ENCODE measurements around the gene MAGI1. TPM values are rescaled to one million over a fixed set of nuclear protein-coding genes. Genes with fewer than 3 reads are reported as not detected.
"Not testable (repeated sequence)": the region's sequence is repeated elsewhere in the genome, so short reads cannot be mapped to it uniquely, and the experiment has no call there.

The MAGI1 gene
- polyA plus RNA-seq, 1 donor: 31.2 TPM

GRCh38 chr3:65864357-65864904 lies 174.3 kb downstream of the MAGI1 start:
- Histone ChIP-seq H3K27me3 (ENCODE audit: control insufficient read depth, insufficient read depth, low read length) (no peaks in the 10 kb centered on the region), H3K4me3 (ENCODE audit: low read length) (no peak overlapping the region), H3K4me1 (ENCODE audit: control insufficient read depth, insufficient read depth, low read length) (no peaks in the 10 kb centered on the region), H3K9me3 (ENCODE audit: control insufficient read depth, low read depth, low read length) (no peaks in the 10 kb centered on the region), H3K27ac (ENCODE audit: low read length) (no peak overlapping the region), H3K36me3 (ENCODE audit: control insufficient read depth, insufficient read depth, low read length) (no peaks in the 10 kb centered on the region)
- no peak for DNase-seq
- WGBS (ENCODE audit: insufficient coverage, low lambda C conversion rate): no CpG with 5 or more reads among the region's 6 CpGs

GRCh38 chr3:65861718-65862117 lies 177.0 kb downstream of the MAGI1 start:
- H3K4me3 ChIP-seq (ENCODE audit: low read length): no peak overlapping the region
- no peak overlapping the region for H3K27ac ChIP-seq (ENCODE audit: low read length)
- H3K27me3 ChIP-seq (ENCODE audit: control insufficient read depth, insufficient read depth, low read length): no peaks in the 10 kb centered on the region
- H3K36me3 ChIP-seq (ENCODE audit: control insufficient read depth, insufficient read depth, low read length): no peaks in the 10 kb centered on the region
- WGBS (ENCODE audit: insufficient coverage, low lambda C conversion rate): no CpG with 5 or more reads among the region's 5 CpGs
- peaks cover 13% of the 10 kb centered on the region for H3K4me1 ChIP-seq (ENCODE audit: control insufficient read depth, insufficient read depth, low read length)
- DNase-seq: no peak
- H3K9me3 ChIP-seq (ENCODE audit: control insufficient read depth, low read depth, low read length): peaks cover 4% of the 10 kb centered on the region

- H3K9me3 ChIP-seq (ENCODE audit: control insufficient read depth, low read depth, low read length); H3K36me3 ChIP-seq (ENCODE audit: control insufficient read depth, insufficient read depth, low read length); H3K27ac ChIP-seq (ENCODE audit: low read length); DNase-seq; H3K4me3 ChIP-seq (ENCODE audit: low read length); H3K27me3 ChIP-seq (ENCODE audit: control insufficient read depth, insufficient read depth, low read length): not testable (repeated sequence)
- peaks cover 20% of the 10 kb centered on the region for H3K4me1 ChIP-seq (ENCODE audit: control insufficient read depth, insufficient read depth, low read length)
- no CpG with 5 or more reads among the region's 7 CpGs for WGBS (ENCODE audit: insufficient coverage, low lambda C conversion rate)
These were observed 179.1 kb downstream of the MAGI1 start for GRCh38 chr3:65859612-65860011.

DNA sequence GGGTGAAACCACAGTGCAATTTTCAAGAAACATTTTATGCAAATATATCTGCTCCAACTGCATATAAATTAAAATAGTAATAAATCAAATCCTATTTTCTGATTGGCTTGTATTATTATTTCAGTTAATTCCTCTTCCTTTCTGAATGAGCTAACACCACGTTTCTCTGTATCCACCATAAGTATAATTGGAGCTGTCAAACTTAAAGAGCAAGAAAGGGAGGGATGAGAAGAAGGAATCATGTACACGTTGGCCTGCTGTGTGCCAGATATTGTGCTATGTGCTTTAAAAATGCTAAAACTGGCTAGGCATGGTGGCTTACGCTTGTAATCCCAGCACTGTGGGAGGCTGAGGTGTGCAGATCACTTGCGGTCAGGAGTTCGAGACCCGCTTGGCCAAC lies 180.0 kb downstream of the MAGI1 start:
- Histone ChIP-seq H3K4me1 (ENCODE audit: control insufficient read depth, insufficient read depth, low read length) (peaks cover 20% of the 10 kb centered on the region), H3K27me3 (ENCODE audit: control insufficient read depth, insufficient read depth, low read length) (no peaks in the 10 kb centered on the region), H3K4me3 (ENCODE audit: low read length) (no peak overlapping the region), H3K36me3 (ENCODE audit: control insufficient read depth, insufficient read depth, low read length) (no peaks in the 10 kb centered on the region), H3K9me3 (ENCODE audit: control insufficient read depth, low read depth, low read length) (peaks cover 4% of the 10 kb centered on the region), H3K27ac (ENCODE audit: low read length) (no peak overlapping the region)
- no peak for DNase-seq
- 86% methylated on average over 1 of the region's 6 CpGs for WGBS (ENCODE audit: insufficient coverage, low lambda C conversion rate)

DNA sequence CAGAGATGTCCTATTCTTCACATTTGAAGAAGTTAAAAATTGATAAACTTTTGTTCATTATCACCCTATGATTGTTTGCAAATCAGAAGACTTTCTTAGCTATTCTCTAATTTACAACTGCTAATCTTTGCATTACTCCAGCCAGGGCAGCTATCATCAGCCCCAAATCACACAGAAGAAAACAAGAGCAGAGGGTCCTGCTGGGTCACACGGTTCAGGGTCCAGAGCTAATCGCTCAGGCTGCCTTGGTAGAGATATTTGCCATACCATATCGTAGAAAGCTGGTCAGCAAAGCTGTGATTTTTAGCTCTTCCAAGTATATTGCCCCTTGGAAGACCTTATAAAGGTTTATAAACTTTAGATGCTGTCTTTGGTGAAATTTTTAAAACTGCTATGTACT lies 181.4 kb downstream of the MAGI1 start:
- whole genome bisulfite sequencing (ENCODE audit: insufficient coverage, low lambda C conversion rate): no CpG with 5 or more reads among the region's 3 CpGs

GRCh38 chr3:65856907-65857306 lies 181.8 kb downstream of the MAGI1 start:
- Histone ChIP-seq H3K27me3 (ENCODE audit: control insufficient read depth, insufficient read depth, low read length) (no peaks in the 10 kb centered on the region), H3K36me3 (ENCODE audit: control insufficient read depth, insufficient read depth, low read length) (no peaks in the 10 kb centered on the region), H3K4me1 (ENCODE audit: control insufficient read depth, insufficient read depth, low read length) (peaks cover 20% of the 10 kb centered on the region), H3K27ac (ENCODE audit: low read length) (peak overlapping the region; percentile 51), H3K4me3 (ENCODE audit: low read length) (no peak overlapping the region), H3K9me3 (ENCODE audit: control insufficient read depth, low read depth, low read length) (peaks cover 4% of the 10 kb centered on the region)
- DNase-seq: peak; percentile 42 to 64
- no CpG with 5 or more reads among the region's 2 CpGs for WGBS (ENCODE audit: insufficient coverage, low lambda C conversion rate)

More for the DNA sequence above, 181.4 kb downstream of the MAGI1 start:
- no peak for DNase-seq
- H3K4me1 ChIP-seq (ENCODE audit: control insufficient read depth, insufficient read depth, low read length): peaks cover 20% of the 10 kb centered on the region
- H3K9me3 ChIP-seq (ENCODE audit: control insufficient read depth, low read depth, low read length): peaks cover 4% of the 10 kb centered on the region
- no peaks in the 10 kb centered on the region for H3K27me3 ChIP-seq (ENCODE audit: control insufficient read depth, insufficient read depth, low read length)
- no peak overlapping the region for H3K4me3 ChIP-seq (ENCODE audit: low read length)
- H3K27ac ChIP-seq (ENCODE audit: low read length): peak overlapping the region; percentile 51
- no peaks in the 10 kb centered on the region for H3K36me3 ChIP-seq (ENCODE audit: control insufficient read depth, insufficient read depth, low read length)

DNA sequence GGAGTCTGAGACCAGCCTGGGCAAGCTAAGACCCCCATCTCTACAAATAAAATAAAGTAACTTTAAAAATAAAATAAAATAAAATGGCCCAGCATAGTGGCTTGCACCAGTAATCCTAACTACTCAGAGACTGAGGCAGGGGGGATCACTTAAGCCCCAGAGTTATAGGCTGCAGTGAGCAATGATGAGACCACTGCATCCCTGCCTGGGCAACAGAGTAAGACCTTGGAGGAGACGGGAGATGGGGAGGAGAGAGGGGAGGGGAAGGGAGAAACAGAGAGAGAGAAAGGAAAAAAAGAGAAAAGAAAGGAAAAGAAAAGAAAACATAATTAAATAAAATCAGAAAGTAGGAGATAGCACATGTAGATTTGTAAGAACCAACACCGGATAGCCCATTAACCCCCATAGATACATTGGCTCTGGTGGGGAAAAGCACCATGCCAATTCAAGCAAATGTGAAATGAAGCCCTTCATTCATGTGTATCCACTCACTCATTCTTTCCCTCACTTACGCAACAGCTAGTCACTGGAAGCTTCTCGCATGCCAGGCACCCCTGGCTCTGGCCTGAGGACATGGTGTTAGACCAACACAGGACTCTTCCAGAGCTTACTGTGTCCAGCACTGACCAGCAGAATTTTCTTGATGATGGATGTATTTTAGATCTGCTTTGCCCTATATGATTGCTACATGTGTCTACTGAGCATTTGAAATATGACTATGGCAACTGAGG lies 183.2 kb downstream of the MAGI1 start:
- Histone ChIP-seq H3K9me3 (ENCODE audit: control insufficient read depth, low read depth, low read length) (peaks cover 4% of the 10 kb centered on the region), H3K27ac (ENCODE audit: low read length) (no peak overlapping the region), H3K36me3 (ENCODE audit: control insufficient read depth, insufficient read depth, low read length) (no peaks in the 10 kb centered on the region), H3K4me3 (ENCODE audit: low read length) (no peak overlapping the region), H3K27me3 (ENCODE audit: control insufficient read depth, insufficient read depth, low read length) (no peaks in the 10 kb centered on the region), H3K4me1 (ENCODE audit: control insufficient read depth, insufficient read depth, low read length) (peaks cover 20% of the 10 kb centered on the region)
- 100% methylated on average over 1 of the region's 4 CpGs for WGBS (ENCODE audit: insufficient coverage, low lambda C conversion rate)
- DNase-seq: no peak

DNA sequence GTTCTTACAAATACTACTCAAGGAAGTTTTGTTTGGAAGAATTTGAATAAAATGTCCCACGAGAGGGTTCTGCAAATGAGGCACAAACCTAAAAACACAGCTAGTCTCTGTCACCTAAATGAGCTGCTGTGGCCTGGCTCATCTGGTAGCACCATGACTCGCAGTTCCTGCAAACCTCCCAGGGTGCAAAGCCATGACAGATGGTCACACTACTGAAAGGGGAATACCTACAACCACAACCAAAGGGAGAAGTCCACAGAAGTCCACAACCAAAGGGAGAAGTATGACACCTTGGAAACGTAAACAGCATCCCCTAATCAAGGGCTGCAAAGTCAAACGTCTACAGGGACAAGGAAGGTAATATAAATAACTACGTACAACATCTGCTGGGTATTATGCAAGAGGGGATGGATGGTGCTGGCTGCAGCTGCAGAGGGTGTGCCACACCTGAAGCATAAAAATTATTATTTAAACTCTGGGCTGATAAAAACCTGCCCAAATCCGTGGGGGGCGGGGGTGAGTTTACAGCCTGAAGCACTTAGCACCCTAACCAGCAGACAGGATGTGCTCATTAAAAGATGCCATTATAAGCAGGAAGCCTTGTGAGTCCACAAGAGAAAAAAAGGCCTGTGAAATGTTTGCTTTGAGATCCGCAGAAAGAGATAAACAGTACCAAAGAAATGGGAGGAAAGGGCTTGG lies 184.0 kb downstream of the MAGI1 start:
- Histone ChIP-seq H3K27me3 (ENCODE audit: control insufficient read depth, insufficient read depth, low read length) (no peaks in the 10 kb centered on the region), H3K4me3 (ENCODE audit: low read length) (no peak overlapping the region), H3K9me3 (ENCODE audit: control insufficient read depth, low read depth, low read length) (peaks cover 4% of the 10 kb centered on the region), H3K27ac (ENCODE audit: low read length) (peak overlapping the region; percentile 41), H3K36me3 (ENCODE audit: control insufficient read depth, insufficient read depth, low read length) (no peaks in the 10 kb centered on the region), H3K4me1 (ENCODE audit: control insufficient read depth, insufficient read depth, low read length) (peaks cover 20% of the 10 kb centered on the region)
- 10% methylated on average over 2 of the region's 8 CpGs for WGBS (ENCODE audit: insufficient coverage, low lambda C conversion rate)
- DNase-seq: peak; percentile 57 to 85

- WGBS (ENCODE audit: insufficient coverage, low lambda C conversion rate): 94% methylated on average over 4 of the region's 4 CpGs
- H3K27me3 ChIP-seq (ENCODE audit: control insufficient read depth, insufficient read depth, low read length): no peaks in the 10 kb centered on the region
- no peak overlapping the region for H3K27ac ChIP-seq (ENCODE audit: low read length)
- no peak for DNase-seq
- H3K9me3 ChIP-seq (ENCODE audit: control insufficient read depth, low read depth, low read length): no peaks in the 10 kb centered on the region
- no peak overlapping the region for H3K4me3 ChIP-seq (ENCODE audit: low read length)
- H3K4me1 ChIP-seq (ENCODE audit: control insufficient read depth, insufficient read depth, low read length): peaks cover 8% of the 10 kb centered on the region
- H3K36me3 ChIP-seq (ENCODE audit: control insufficient read depth, insufficient read depth, low read length): no peaks in the 10 kb centered on the region
These were observed 186.9 kb downstream of the MAGI1 start for GRCh38 chr3:65851827-65852226.

GRCh38 chr3:65850261-65850660 lies 188.5 kb downstream of the MAGI1 start:
- H3K27me3 ChIP-seq (ENCODE audit: control insufficient read depth, insufficient read depth, low read length): no peaks in the 10 kb centered on the region
- peaks cover 4% of the 10 kb centered on the region for H3K4me1 ChIP-seq (ENCODE audit: control insufficient read depth, insufficient read depth, low read length)
- H3K9me3 ChIP-seq (ENCODE audit: control insufficient read depth, low read depth, low read length): no peaks in the 10 kb centered on the region
- H3K4me3 ChIP-seq (ENCODE audit: low read length): no peak overlapping the region
- no peak for DNase-seq
- no peaks in the 10 kb centered on the region for H3K36me3 ChIP-seq (ENCODE audit: control insufficient read depth, insufficient read depth, low read length)
- WGBS (ENCODE audit: insufficient coverage, low lambda C conversion rate): 80% methylated on average over 1 of the region's 3 CpGs
- no peak overlapping the region for H3K27ac ChIP-seq (ENCODE audit: low read length)

All from large intestine (tissue), 3 donors.